ENCODE data around the gene NXPH2. TPM values are rescaled to one million over a fixed set of nuclear protein-coding genes. Genes with fewer than 3 reads are reported as not detected.

Gene NXPH2
- total and polyA plus RNA-seq, 11 donors, result 0.91 TPM; not detected in 10

DNA sequence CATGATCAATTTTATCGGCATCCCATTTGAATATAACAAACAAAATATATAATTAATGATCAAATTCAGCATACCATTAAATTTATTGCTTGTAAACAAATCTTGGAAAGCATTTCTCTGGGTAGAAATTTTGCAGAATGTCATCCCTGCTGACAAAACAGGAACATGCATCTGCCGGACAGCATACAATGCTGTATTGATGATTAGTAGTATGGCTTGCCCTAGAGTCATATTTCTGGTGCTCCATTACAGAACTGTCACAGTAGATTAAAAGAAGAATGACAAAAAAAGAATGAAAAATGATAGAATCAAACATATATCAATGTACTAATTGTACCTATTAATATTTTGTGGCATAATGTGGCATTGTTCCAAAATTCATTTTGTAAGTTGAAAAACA, 98.0 kb downstream of the NXPH2 start:
- DNase-seq (no peak), ATAC-seq (no peak)
- H3K27me3 ChIP-seq, result peaks cover 0 to 14% (median 0%) of the 10 kb centered on the region in 9 donors
- WGBS, 4 donors, result 77 to 91% (median 87%) methylated on average over 2 of the region's 2 CpGs
- TF ChIP-seq, protein P1, sequence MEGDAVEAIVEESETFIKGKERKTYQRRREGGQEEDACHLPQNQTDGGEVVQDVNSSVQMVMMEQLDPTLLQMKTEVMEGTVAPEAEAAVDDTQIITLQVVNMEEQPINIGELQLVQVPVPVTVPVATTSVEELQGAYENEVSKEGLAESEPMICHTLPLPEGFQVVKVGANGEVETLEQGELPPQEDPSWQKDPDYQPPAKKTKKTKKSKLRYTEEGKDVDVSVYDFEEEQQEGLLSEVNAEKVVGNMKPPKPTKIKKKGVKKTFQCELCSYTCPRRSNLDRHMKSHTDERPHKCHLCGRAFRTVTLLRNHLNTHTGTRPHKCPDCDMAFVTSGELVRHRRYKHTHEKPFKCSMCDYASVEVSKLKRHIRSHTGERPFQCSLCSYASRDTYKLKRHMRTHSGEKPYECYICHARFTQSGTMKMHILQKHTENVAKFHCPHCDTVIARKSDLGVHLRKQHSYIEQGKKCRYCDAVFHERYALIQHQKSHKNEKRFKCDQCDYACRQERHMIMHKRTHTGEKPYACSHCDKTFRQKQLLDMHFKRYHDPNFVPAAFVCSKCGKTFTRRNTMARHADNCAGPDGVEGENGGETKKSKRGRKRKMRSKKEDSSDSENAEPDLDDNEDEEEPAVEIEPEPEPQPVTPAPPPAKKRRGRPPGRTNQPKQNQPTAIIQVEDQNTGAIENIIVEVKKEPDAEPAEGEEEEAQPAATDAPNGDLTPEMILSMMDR (IDR thresholded peaks at IDR 0.05), result no peak
- no peak for TF ChIP-seq POLR2A (IDR thresholded peaks at IDR 0.05)
- H3K4me1 ChIP-seq, result no peaks in the 10 kb centered on the region
- no peak overlapping the region for H3K4me3 ChIP-seq
- intact Hi-C loops (cut with DNase I), result no loop called here
- no peak overlapping the region for H3K27ac ChIP-seq
- no peaks in the 10 kb centered on the region for H3K36me3 ChIP-seq
- no peaks in the 10 kb centered on the region for H3K9me3 ChIP-seq

DNA sequence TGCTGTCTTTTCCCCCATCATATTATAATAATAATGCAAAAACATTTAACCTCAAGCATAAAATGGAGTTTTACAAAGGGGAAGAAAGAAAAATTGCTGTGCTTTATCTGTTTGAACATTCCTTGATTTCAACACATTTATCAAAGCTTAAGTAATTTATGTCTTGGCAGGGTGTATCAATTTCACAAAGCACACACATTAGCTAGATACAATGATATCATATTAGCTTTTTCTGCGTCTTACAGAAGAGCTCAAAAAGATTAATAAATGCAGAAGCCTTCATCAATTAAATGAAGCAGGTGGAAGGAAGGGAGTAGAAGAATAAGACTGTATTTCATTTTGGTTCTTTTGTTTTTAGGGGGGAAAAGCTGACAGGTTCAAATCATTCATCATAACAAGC, 103.0 kb downstream of the NXPH2 start:
- WGBS, 4 donors, result 29 to 69% (median 58%) methylated on average over 1 of the region's 1 CpG
- DNase-seq (no peak), ATAC-seq (no peak)
- Histone ChIP-seq H3K27ac (no peak overlapping the region), H3K4me1 (no peaks in the 10 kb centered on the region), H3K36me3 (no peaks in the 10 kb centered on the region), H3K27me3 (peaks cover 0 to 14% (median 0%) of the 10 kb centered on the region in 9 donors), H3K4me3 (no peak overlapping the region), H3K9me3 (no peaks in the 10 kb centered on the region)
- intact Hi-C loops (cut with DNase I), result no loop called here
- TF ChIP-seq, protein P1 (IDR thresholded peaks at IDR 0.05), result no peak
- no peak for TF ChIP-seq POLR2A (IDR thresholded peaks at IDR 0.05)

DNA sequence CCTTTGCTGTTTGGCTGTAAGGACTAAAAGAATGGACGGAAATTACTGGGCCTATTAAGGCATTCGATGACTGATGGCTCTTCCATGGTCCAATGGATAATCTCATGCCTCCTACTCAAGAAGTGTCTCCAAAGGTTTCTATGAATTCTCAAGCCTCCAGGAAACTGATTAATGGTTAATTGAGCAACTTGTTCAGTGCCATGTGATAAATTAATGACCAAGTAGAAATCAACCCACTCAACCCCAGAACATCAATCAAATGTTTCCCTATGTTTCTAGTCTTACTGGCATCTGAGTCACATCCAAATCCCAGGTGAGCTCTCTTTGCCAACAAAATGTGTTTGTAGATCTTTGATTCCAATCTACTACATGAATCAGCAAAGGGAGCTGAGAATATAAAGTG, 103.6 kb downstream of the NXPH2 start:
- DNase-seq (no peak), ATAC-seq (no peak)
- Histone ChIP-seq H3K27me3 (peaks cover 0 to 13% (median 0%) of the 10 kb centered on the region in 9 donors), H3K36me3 (no peaks in the 10 kb centered on the region), H3K27ac (no peak overlapping the region), H3K9me3 (no peaks in the 10 kb centered on the region), H3K4me3 (no peak overlapping the region), H3K4me1 (no peaks in the 10 kb centered on the region)
- no peak for TF ChIP-seq POLR2A (IDR thresholded peaks at IDR 0.05)
- TF ChIP-seq, protein P1 (IDR thresholded peaks at IDR 0.05), result no peak
- 84 to 94% (median 89%) methylated on average over 2 of the region's 2 CpGs for WGBS, 4 donors
- intact Hi-C loops (cut with DNase I), result no loop called here

DNA sequence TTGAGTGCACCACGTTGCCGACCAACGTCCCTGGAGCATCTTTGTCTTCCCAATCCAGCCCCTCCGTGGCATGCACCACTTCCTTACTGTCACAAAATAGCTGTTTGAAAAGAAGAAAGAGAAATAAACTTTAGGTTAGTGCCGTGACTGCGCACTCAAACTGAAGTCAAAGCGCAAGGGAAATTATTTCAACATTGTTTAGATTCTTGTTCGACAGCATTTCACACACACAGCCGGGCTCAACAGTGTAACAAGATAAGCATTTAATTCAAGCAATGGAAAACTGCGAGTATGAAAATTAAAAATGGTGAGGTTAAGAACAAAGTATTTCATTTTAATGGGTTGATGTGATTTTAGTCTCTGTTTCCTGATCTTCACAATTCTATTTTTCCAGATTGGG, 108.6 kb downstream of the NXPH2 start:
- TF ChIP-seq POLR2A (IDR thresholded peaks at IDR 0.05), result no peak
- TF ChIP-seq, protein P1 (IDR thresholded peaks at IDR 0.05), result no peak
- no peak overlapping the region for H3K27ac ChIP-seq
- WGBS, 4 donors, result 53 to 69% (median 63%) methylated on average over 10 of the region's 10 CpGs
- DNase-seq (no peak), ATAC-seq (no peak)
- H3K4me1 ChIP-seq, result no peaks in the 10 kb centered on the region
- intact Hi-C loops (cut with DNase I), result no loop called here
- H3K27me3 ChIP-seq, result no peaks in the 10 kb centered on the region
- no peak overlapping the region for H3K4me3 ChIP-seq
- H3K36me3 ChIP-seq, result no peaks in the 10 kb centered on the region
- H3K9me3 ChIP-seq, result no peaks in the 10 kb centered on the region

Measured in heart left ventricle (tissue), 16 donors.